HepG2 (cell line): Measurements from ENCODE around the gene FOLR3. TPM values are rescaled to one million over a fixed set of nuclear protein-coding genes. Genes with fewer than 3 reads are reported as not detected.
A peak's percentile ranks its signal among the peaks of the same experiment; 100 is the strongest.

ENCODE experiments used
- ATAC-seq: fragments of 200-7000 bp; cut with Tn5 transposase; 3 replicates; pipeline ENCODE4 v1.9.1; 2020; ENCODE audit warnings: mild to moderate bottlenecking, moderate library complexity
- BruUV-seq: library from RNA; stranded (reverse); fragments of 400-500 nt; replicated peaks from 2 replicates; lab custom pipeline; 2021; lab: Mats Ljungman, UMichigan
- CTCF ChIA-PET: fragments of 300-600 bp; formaldehyde crosslinking; extraction: SDS; loops from one replicate; lab custom pipeline; 2021; ENCODE audit warnings: low total read pairs, inconsistent platforms, low intra/inter-chr PET ratio; lab: Yijun Ruan, JAX
- POLR2A ChIA-PET: fragments of 350-600 bp; sonication (Branson Sonifier 250); formaldehyde crosslinking; loops from one replicate; lab custom pipeline; 2020; ENCODE audit warnings: antibody characterized with exemption, inconsistent platforms; lab: Yijun Ruan, JAX
- DNase-seq: peaks from one replicate; pipeline ENCODE4 v3.0.0-alpha.2; 2015; ENCODE audit warnings: low spot score
- FAIRE-seq: peaks from 3 replicates; lab custom pipeline; 2011; peaks lifted over from hg19 to GRCh38; lab: Jason Lieb, UNC
- H2AFZ ChIP-seq: one replicate; pipeline ENCODE4 v1.6.1; 2011; ENCODE audit warnings: low read length, inconsistent platforms
- H3K27ac ChIP-seq: fragments of 300-600 bp; 3 replicates; pipeline ENCODE4 v1.8.0; 2011; ENCODE audit warnings: mixed run types, mild to moderate bottlenecking, mixed read lengths, low read length, inconsistent platforms; ENCODE audit not compliant: insufficient read depth; ENCODE audit errors: extremely low read length
- H3K27me3 ChIP-seq, 2 experiments: fragments of 200-600 bp in 1 of 2; 2 replicates in 1 of 2; 3 replicates in 1 of 2; pipeline versions ENCODE4 v1.6.0 to v1.8.0; 2011; ENCODE audit warnings: low read length in 2 of 2, mild to moderate bottlenecking in 2 of 2, moderate library complexity in 2 of 2, inconsistent platforms in 1 of 2; ENCODE audit not compliant: insufficient read depth in 2 of 2, control insufficient read depth in 1 of 2
- H3K36me3 ChIP-seq, 2 experiments: fragments of 200-600 bp in 1 of 2; replicated peaks in 1 of 2; 2 replicates in 1 of 2; 3 replicates in 1 of 2; pipeline versions ENCODE4 v1.5.1 to v1.8.0; 2011; ENCODE audit warnings: low read length in 2 of 2, inconsistent platforms in 1 of 2; ENCODE audit not compliant: insufficient read depth in 2 of 2, control insufficient read depth in 1 of 2
- H3K4me1 ChIP-seq: 2 replicates; pipeline ENCODE4 v1.5.1; 2012; ENCODE audit warnings: low read length, inconsistent platforms; ENCODE audit not compliant: insufficient read depth
- H3K4me2 ChIP-seq: 2 replicates; pipeline ENCODE4 v1.6.0; 2011; ENCODE audit warnings: low read depth, low read length, inconsistent platforms
- H3K4me3 ChIP-seq, 3 experiments: fragments of 200-600 bp in 1 of 3; sonication (generic), shearing (Covaris generic) in 1 of 3; replicated peaks in 1 of 3; 2 replicates each; pipeline ENCODE4 v1.5.1; 2011 to 2016; ENCODE audit warnings: low read length in 3 of 3, inconsistent platforms in 2 of 3, low read depth in 2 of 3, mild to moderate bottlenecking in 2 of 3, control low read depth in 1 of 3, mixed read lengths in 1 of 3; ENCODE audit not compliant: insufficient read depth in 1 of 3
- H3K79me2 ChIP-seq: one replicate; pipeline ENCODE4 v1.6.1; 2011; ENCODE audit warnings: low read length, inconsistent platforms; ENCODE audit not compliant: insufficient read depth
- H3K9ac ChIP-seq: 2 replicates; pipeline ENCODE4 v1.6.0; 2011; ENCODE audit warnings: mild to moderate bottlenecking, low read depth, low read length, inconsistent platforms; ENCODE audit not compliant: insufficient read depth
- H3K9me3 ChIP-seq: 2 replicates; pipeline ENCODE4 v1.5.1; 2012; ENCODE audit warnings: mild to moderate bottlenecking, low read length
- H4K20me1 ChIP-seq: 2 replicates; pipeline ENCODE4 v1.6.0; 2011; ENCODE audit warnings: inconsistent platforms, mild to moderate bottlenecking, low read length, moderate library complexity; ENCODE audit not compliant: insufficient read depth
- ZNF317 ChIP-seq: sonication (generic); formaldehyde crosslinking; IDR thresholded peaks from 2 replicates; pipeline ENCODE4 v1.5.0; 2020; ENCODE audit warnings: mild to moderate bottlenecking, missing genetic modification reagents
- ZNF562 ChIP-seq: sonication (generic); formaldehyde crosslinking; IDR thresholded peaks from 2 replicates; pipeline ENCODE4 v1.8.0; 2022; ENCODE audit warnings: missing genetic modification reagents, borderline replicate concordance
- WGBS: methylation state at CpG from one replicate; pipeline ENCODE4 v1.1.6; 2017; ENCODE audit warnings: low lambda C conversion rate; 5-methylcytosine and 5-hydroxymethylcytosine counted together
- in situ Hi-C: cut with HindIII; loops from 2 replicates; pipeline ENCODE4 v1.10.0; 2017; ENCODE audit warnings: low pct_unique_long_range_greater_than_20kb; ENCODE audit not compliant: extremely low pct_ligation_motif_present
- intact Hi-C: fragments of 100-400 bp; cut with micrococcal nuclease; formaldehyde crosslinking; loops from one replicate; pipeline ENCODE4 v1.10.0; 2022; ENCODE audit not compliant: unreplicated experiment
- polyA plus RNA-seq, 8 experiments: library from polyadenylated mRNA; depleted of rRNA in 3 of 8; stranded (reverse) in 7 of 8; unstranded in 1 of 8; fragments of >200 nt; fragmentation: Illumina TruSeq in 4 of 8; extraction: Trizol in 4 of 8; gene quantifications; 2 replicates each; pipeline versions ENCODE4 v1.2.1 to v1.2.3, GENCODE V29; 2011 to 2016; ENCODE audit warnings: low read depth in 4 of 8, missing spikeins in 1 of 8, mixed read lengths in 1 of 8; ENCODE audit not compliant: insufficient read depth in 1 of 8
- total RNA-seq, 5 experiments: library from RNA; depleted of rRNA; stranded (reverse); fragments of >200 nt; fragmentation: Illumina TruSeq; extraction: Trizol; gene quantifications; 2 replicates each; pipeline ENCODE4 v1.2.3, GENCODE V29; 2016; ENCODE audit warnings: low read depth in 1 of 5
- TF ChIP-seq, protein P1 (sequence below): sonication (generic); formaldehyde crosslinking; IDR thresholded peaks from 2 replicates; pipeline ENCODE4 v1.4.0; 2020; ENCODE audit warnings: missing genetic modification reagents

The FOLR3 gene
- total and polyA plus RNA-seq, 2 of the 13 experiments (the other 11 are each of a cell fraction or from before 2014, with no cell fraction given) = not detected

DNA sequence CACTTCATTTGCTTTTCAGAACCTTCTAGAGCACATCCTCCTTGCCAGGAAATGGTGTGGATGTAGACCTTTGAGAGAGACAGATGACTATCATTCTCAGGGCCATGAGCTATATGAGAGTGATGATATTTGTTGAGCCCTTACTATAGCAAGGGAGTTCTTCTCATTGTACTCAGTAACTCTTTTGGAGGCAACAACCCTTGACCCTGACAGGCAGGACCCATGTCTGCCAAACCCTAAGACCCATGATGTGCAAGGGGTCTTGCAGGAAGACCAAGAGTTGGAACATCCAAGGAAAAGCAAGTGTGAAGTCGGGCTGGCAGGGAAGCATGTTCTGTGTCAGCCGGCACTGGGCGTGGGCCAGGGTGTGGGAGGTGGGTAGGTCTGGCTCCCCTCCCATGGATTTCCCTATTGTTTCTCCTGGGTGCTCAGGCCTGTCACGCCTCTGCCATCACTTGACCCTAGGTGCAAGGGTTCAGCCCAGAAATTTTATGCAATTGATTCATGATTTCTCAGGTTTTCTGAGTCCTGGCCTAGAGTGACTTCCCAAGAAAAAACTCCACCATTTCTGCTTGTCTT, 1.2 kb downstream of the FOLR3 start:
- no TSS peak for BruUV-seq
- in situ Hi-C loops (no loop called here), intact Hi-C loops (no loop called here)
- H3K36me3 ChIP-seq = no peaks in the 10 kb centered on the region
- DNase-seq (no peak), FAIRE-seq (no peak), ATAC-seq (no peak)
- no peak overlapping the region for H2AFZ ChIP-seq
- H3K79me2 ChIP-seq = no peaks in the 10 kb centered on the region
- no peak overlapping the region for H3K4me3 ChIP-seq
- H3K4me1 ChIP-seq = no peaks in the 10 kb centered on the region
- H3K9ac ChIP-seq = no peak overlapping the region
- 58% methylated on average over 2 of the region's 4 CpGs for WGBS
- no peak overlapping the region for H3K27ac ChIP-seq
- POLR2A ChIA-PET = no interaction called here
- H3K4me2 ChIP-seq = no peak overlapping the region
- H3K9me3 ChIP-seq = no peaks in the 10 kb centered on the region
- TF ChIP-seq, protein P1, sequence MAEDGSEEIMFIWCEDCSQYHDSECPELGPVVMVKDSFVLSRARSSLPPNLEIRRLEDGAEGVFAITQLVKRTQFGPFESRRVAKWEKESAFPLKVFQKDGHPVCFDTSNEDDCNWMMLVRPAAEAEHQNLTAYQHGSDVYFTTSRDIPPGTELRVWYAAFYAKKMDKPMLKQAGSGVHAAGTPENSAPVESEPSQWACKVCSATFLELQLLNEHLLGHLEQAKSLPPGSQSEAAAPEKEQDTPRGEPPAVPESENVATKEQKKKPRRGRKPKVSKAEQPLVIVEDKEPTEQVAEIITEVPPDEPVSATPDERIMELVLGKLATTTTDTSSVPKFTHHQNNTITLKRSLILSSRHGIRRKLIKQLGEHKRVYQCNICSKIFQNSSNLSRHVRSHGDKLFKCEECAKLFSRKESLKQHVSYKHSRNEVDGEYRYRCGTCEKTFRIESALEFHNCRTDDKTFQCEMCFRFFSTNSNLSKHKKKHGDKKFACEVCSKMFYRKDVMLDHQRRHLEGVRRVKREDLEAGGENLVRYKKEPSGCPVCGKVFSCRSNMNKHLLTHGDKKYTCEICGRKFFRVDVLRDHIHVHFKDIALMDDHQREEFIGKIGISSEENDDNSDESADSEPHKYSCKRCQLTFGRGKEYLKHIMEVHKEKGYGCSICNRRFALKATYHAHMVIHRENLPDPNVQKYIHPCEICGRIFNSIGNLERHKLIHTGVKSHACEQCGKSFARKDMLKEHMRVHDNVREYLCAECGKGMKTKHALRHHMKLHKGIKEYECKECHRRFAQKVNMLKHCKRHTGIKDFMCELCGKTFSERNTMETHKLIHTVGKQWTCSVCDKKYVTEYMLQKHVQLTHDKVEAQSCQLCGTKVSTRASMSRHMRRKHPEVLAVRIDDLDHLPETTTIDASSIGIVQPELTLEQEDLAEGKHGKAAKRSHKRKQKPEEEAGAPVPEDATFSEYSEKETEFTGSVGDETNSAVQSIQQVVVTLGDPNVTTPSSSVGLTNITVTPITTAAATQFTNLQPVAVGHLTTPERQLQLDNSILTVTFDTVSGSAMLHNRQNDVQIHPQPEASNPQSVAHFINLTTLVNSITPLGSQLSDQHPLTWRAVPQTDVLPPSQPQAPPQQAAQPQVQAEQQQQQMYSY (CRISPR knock-in tag) = no peak
- TF ChIP-seq ZNF562 (CRISPR knock-in tag) = no peak
- TF ChIP-seq ZNF317 (CRISPR knock-in tag) = peak; percentile 82
- H3K27me3 ChIP-seq = no peaks in the 10 kb centered on the region
- H4K20me1 ChIP-seq = no peaks in the 10 kb centered on the region
- CTCF ChIA-PET = no interaction called here
